KOPT-K1 (cell line): ENCODE measurements around the gene MYH9.
A peak's percentile ranks its signal among the peaks of the same experiment; 100 is the strongest.

Experiments used
- H3K27ac ChIP-seq: fragments of 200-600 bp; sonication (generic); 2 replicates; pipeline ENCODE4 v1.5.1; 2016; ENCODE audit warnings: antibody characterized with exemption, mild to moderate bottlenecking, low read depth, low read length; ENCODE audit not compliant: poor library complexity, severe bottlenecking
- H3K36me3 ChIP-seq: fragments of 200-600 bp; sonication (generic); 2 replicates; pipeline ENCODE4 v1.5.1; 2017; ENCODE audit warnings: antibody characterized with exemption, mild to moderate bottlenecking, low read length, moderate library complexity; ENCODE audit not compliant: insufficient read depth
- H3K9me3 ChIP-seq: fragments of 200-600 bp; sonication (generic); 2 replicates; pipeline ENCODE4 v1.5.1; 2017; ENCODE audit warnings: antibody characterized with exemption, low read length, mild to moderate bottlenecking; ENCODE audit not compliant: insufficient read depth, poor library complexity, severe bottlenecking

The MYH9 gene

DNA sequence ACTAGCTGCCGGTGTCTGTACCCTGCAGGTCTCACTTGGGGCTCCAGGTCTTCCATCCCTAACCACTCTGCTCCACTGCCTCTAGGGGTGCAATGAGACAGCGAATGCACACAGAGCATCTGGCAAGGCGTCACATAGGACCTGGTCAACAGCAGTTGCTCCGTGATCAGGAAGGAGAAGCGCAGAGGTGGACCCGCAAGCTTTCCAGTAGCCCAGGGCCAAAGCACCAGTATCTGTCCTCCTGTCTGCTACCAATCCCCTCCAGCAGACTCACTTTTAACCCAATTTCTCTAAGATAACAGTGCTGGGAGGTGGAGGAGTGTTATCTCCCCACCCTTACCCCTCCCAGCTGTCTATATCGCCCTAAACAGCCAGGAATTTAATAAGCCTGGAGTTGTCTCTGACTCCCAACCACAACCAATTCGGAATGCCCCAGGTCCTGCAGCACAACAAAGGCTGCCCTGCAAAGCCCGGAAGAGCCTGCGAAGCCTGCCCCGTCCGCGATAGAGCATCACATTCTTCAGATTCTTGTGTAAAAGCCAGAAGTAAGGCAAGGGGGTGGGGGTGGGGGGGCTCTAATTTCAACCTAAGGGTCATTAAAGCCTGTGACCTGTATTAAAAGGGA lies 19.3 kb downstream of the MYH9 start:
- Histone ChIP-seq H3K27ac (no peak overlapping the region), H3K9me3 (no peaks in the 10 kb centered on the region), H3K36me3 (peaks cover 26% of the 10 kb centered on the region)

DNA sequence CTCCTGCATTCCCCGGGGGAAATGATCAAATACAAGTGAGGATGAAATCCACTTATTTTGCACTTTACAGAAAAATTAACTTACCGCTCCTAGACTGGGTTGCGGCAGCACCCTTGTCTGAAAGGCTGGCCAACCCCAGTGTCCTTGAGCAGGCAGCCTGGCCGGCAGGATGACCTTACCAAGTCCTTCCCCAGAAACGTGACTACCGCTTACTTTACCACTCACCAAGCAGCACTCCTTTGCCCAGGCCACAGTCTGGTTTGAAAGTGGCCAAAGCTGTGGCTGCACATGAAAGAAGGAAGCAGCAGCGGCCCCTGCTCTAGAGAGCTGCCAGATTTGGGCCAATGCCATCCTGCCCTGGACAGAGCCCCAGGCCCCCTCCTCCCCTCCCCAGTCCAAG lies 20.3 kb downstream of the MYH9 start:
- H3K27ac ChIP-seq: no peak overlapping the region
- peaks cover 30% of the 10 kb centered on the region for H3K36me3 ChIP-seq
- no peaks in the 10 kb centered on the region for H3K9me3 ChIP-seq

DNA sequence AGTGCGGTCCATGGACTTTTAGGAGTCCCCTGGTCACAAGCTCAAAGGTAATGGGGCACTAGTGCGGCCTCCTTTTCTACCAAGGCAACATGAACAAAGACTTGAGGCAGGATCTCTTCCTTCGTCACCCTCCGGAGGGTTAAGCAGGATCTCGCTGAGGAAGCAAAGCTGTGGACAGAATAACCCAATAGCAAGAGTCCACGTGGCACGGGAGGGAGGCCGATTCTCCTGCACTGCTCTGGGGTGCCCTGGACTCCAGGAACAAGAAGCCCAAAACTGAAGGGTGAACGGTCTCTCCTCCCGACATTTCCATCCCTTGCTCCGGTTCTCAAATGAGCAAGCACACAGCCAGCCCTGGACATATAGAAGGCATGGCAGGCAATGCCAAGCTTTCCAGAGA lies 20.7 kb downstream of the MYH9 start:
- H3K27ac ChIP-seq: no peak overlapping the region
- peaks cover 30% of the 10 kb centered on the region for H3K36me3 ChIP-seq
- H3K9me3 ChIP-seq: no peaks in the 10 kb centered on the region

GRCh38 chr22:36366291-36366708 lies 21.5 kb downstream of the MYH9 start:
- Histone ChIP-seq H3K36me3 (peaks cover 30% of the 10 kb centered on the region), H3K27ac (no peak overlapping the region), H3K9me3 (no peaks in the 10 kb centered on the region)

DNA sequence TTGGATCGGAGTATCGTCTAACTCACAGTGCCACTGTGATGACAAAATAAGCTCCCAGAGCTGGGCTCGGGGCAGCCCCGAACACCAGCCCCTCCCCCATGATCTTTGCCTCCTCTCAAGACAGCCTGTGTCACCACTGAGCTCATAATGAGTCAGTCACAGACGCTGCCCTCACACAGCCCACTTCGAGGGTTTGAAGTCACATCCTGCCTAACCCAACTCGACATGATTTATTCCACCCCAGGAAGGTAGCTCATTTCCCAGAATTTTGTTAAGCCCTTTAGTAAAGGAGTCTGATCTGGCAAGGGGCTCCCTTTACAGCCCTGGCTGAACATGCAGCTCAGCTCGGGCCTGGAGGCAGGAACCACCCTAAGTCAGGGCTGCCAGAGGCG lies 22.8 kb downstream of the MYH9 start:
- Histone ChIP-seq H3K9me3 (no peaks in the 10 kb centered on the region), H3K36me3 (peaks cover 26% of the 10 kb centered on the region), H3K27ac (peak overlapping the region; percentile 18)

GRCh38 chr22:36364255-36365019 lies 23.3 kb downstream of the MYH9 start:
- Histone ChIP-seq H3K9me3 (no peaks in the 10 kb centered on the region), H3K36me3 (peaks cover 24% of the 10 kb centered on the region), H3K27ac (peak overlapping the region; percentile 18)

- Histone ChIP-seq H3K36me3 (peaks cover 24% of the 10 kb centered on the region), H3K27ac (peak overlapping the region; percentile 7)
These were observed 24.3 kb downstream of the MYH9 start for GRCh38 chr22:36363349-36363981.

GRCh38 chr22:36362932-36363331 lies 24.8 kb downstream of the MYH9 start:
- Histone ChIP-seq H3K36me3 (peaks cover 21% of the 10 kb centered on the region), H3K27ac (peak overlapping the region; percentile 7), H3K9me3 (no peaks in the 10 kb centered on the region)

More at GRCh38 chr22:36363349-36363981, 24.3 kb downstream of the MYH9 start:
- no peaks in the 10 kb centered on the region for H3K9me3 ChIP-seq

DNA sequence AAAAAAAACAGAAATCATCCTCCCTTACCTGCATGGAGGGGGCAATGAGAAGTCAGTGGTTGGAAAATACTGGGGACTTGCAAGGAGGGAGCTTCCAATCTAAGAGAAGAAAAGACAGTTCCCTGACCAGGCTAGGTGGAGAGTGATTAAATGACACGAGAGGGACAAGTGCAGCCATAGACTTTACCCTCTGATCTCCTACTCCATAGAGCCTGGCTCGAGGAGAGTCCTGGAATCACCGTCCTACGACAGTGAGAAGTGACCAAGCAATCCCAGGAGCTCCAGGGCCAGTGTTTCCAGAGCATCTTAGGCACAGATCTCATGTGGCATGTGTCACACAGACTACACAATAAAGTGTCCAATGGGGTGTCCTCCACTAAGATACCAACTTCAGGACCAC lies 25.7 kb downstream of the MYH9 start:
- Histone ChIP-seq H3K9me3 (no peaks in the 10 kb centered on the region), H3K36me3 (peaks cover 18% of the 10 kb centered on the region), H3K27ac (no peak overlapping the region)

- Histone ChIP-seq H3K27ac (no peak overlapping the region), H3K9me3 (no peaks in the 10 kb centered on the region), H3K36me3 (peaks cover 12% of the 10 kb centered on the region; the same call in 1 of the 2 replicates)
These were observed 26.8 kb downstream of the MYH9 start for GRCh38 chr22:36360871-36361383.

DNA sequence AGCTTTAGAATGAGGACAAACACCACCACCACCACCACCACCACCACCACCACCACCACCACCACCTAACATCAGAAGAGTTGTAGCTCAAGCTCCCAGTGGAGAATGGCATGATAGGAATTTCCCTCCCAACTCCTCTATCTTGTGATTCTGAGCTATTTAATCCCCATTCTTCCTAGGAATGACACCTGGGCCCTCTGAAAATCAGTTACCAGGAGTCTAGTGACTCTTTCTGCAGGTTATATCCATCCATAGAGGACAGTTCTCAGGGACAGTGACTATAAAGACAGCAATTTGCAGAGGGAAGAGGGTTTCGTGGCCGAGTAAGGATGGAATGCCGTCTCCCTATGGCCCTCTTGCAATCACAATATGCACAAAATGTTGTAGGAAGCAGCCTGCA lies 27.8 kb downstream of the MYH9 start:
- peaks cover 12% of the 10 kb centered on the region; the same call in 1 of the 2 replicates for H3K36me3 ChIP-seq
- no peak overlapping the region for H3K27ac ChIP-seq
- no peaks in the 10 kb centered on the region for H3K9me3 ChIP-seq

GRCh38 chr22:36359470-36359996 lies 28.2 kb downstream of the MYH9 start:
- Histone ChIP-seq H3K9me3 (no peaks in the 10 kb centered on the region), H3K27ac (no peak overlapping the region), H3K36me3 (peaks cover 12% of the 10 kb centered on the region; the same call in 1 of the 2 replicates)

GRCh38 chr22:36358533-36359469 lies 29.0 kb downstream of the MYH9 start:
- no peaks in the 10 kb centered on the region for H3K9me3 ChIP-seq
- H3K36me3 ChIP-seq: peaks cover 12% of the 10 kb centered on the region; the same call in 1 of the 2 replicates
- H3K27ac ChIP-seq: no peak overlapping the region
